ENCODE data around the gene CAMK2A. TPM values are rescaled to one million over a fixed set of nuclear protein-coding genes. Genes with fewer than 3 reads are reported as not detected.

The CAMK2A gene
- total RNA-seq, 4 donors from 2014 or later, result not detected

DNA sequence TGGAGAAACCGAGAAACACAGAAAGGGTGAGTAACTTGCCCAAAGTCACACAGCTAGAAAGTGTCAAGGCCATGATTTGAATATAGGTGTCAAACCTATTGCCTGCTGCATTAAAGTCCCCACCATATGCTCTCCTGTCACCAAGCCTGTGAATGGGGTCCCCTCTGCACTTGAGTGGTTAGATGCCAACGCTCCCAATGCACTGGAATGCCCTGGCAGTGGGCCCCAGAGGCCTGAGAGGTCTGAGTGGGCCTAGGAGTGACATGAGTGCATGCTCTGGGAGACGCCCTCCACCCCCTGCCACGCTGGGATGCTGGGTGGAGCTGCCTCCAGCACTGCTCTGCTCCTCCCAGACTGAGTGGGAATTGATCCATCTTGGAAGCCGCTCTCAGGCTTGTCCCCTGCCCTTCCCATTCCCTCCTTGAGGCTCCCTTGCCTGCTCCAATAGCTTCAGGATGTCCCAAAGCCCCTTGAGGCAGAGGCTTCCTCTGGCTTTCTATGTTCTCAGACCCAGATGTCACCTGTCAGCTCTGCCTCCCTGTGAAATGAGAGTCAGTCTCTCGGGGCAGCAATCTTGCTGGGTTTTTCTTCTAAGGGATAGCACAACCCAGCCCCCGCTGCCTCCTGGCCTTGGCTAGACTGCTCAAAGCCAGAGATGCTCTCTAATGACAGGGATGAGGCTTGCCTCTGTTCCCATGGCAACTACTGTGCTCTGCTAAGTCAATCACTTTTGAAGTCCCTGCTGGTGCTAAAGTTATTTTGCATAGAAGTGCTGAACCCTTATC is 19.7 kb upstream of the CAMK2A start:
- no peak for DNase-seq
- Histone ChIP-seq H3K27me3 (no peaks in the 10 kb centered on the region), H3K9me3 (no peaks in the 10 kb centered on the region), H3K27ac (no peak overlapping the region), H3K4me1 (no peaks in the 10 kb centered on the region), H3K4me3 (replicated peaks in 1 of 3) (no peak overlapping the region), H3K36me3 (no peaks in the 10 kb centered on the region)
- no peak for TF ChIP-seq POLR2A (IDR thresholded peaks at IDR 0.05)
- TF ChIP-seq, protein P1, sequence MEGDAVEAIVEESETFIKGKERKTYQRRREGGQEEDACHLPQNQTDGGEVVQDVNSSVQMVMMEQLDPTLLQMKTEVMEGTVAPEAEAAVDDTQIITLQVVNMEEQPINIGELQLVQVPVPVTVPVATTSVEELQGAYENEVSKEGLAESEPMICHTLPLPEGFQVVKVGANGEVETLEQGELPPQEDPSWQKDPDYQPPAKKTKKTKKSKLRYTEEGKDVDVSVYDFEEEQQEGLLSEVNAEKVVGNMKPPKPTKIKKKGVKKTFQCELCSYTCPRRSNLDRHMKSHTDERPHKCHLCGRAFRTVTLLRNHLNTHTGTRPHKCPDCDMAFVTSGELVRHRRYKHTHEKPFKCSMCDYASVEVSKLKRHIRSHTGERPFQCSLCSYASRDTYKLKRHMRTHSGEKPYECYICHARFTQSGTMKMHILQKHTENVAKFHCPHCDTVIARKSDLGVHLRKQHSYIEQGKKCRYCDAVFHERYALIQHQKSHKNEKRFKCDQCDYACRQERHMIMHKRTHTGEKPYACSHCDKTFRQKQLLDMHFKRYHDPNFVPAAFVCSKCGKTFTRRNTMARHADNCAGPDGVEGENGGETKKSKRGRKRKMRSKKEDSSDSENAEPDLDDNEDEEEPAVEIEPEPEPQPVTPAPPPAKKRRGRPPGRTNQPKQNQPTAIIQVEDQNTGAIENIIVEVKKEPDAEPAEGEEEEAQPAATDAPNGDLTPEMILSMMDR (IDR thresholded peaks at IDR 0.05), result no peak
- intact Hi-C loops (cut with DNase I), result no loop called here
- 53 to 57% methylated on average over 6 to 7 of the region's 7 CpGs for WGBS, 2 donors

DNA sequence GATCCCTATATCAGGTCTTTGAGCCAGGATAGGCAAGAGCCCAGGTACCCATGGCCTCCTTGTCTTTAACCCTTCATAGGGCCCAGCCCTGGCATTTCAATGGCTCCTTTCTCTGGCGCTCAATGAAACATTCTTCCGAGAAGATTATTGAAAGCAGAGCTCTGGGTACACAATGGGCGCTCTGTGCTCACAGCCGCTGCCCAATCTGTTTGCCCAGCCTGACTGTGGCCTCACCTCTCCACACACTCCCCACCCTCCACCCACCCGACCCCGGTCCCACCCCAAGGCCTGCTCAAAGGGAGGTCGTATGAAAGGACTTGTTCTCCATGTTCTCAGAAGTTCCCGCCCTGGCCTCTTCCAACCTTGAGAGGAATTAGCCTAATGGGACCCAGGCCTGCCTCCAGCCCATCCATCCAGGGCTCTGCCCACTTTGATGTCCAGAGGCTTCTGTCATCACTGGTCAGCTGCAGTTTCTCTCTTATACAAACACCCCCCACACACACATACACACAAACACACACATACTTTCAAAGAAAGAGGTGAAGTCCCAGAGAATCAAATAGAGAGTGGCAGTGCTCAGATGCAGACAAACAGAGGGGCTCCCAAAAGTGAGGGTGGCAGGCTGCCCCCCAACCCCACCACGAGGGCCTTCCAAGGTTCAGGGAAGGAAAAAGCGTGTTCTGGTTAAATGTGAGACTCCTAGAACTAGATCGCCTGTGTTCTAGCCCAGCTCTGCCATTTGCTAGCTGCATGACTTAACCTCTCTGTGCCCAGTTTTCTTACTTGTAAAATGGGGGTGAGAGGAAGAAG is 18.2 kb upstream of the CAMK2A start:
- H3K36me3 ChIP-seq, result no peaks in the 10 kb centered on the region
- no peak overlapping the region for H3K4me3 ChIP-seq (replicated peaks in 1 of 3)
- H3K27ac ChIP-seq, result no peak overlapping the region
- no peaks in the 10 kb centered on the region for H3K27me3 ChIP-seq
- no peak for TF ChIP-seq POLR2A (IDR thresholded peaks at IDR 0.05)
- TF ChIP-seq, protein P1 (IDR thresholded peaks at IDR 0.05), result no peak
- no peaks in the 10 kb centered on the region for H3K9me3 ChIP-seq
- WGBS, 2 donors, result 82 to 88% methylated on average over 11 of the region's 11 CpGs
- no peak for DNase-seq
- intact Hi-C loops (cut with DNase I), result no loop called here
- peaks cover 0 to under 1% of the 10 kb centered on the region in 2 donors for H3K4me1 ChIP-seq

- Histone ChIP-seq H3K27me3 (no peaks in the 10 kb centered on the region), H3K36me3 (no peaks in the 10 kb centered on the region), H3K27ac (no peak overlapping the region), H3K4me1 (peaks cover 0 to 10% of the 10 kb centered on the region in 2 donors), H3K4me3 (replicated peaks in 1 of 3) (no peak overlapping the region), H3K9me3 (no peaks in the 10 kb centered on the region)
- no peak for DNase-seq
- TF ChIP-seq, protein P1 (IDR thresholded peaks at IDR 0.05), result no peak
- TF ChIP-seq POLR2A (IDR thresholded peaks at IDR 0.05), result no peak
- 91 to 95% methylated on average over 4 of the region's 4 CpGs for WGBS, 2 donors
- intact Hi-C loops (cut with DNase I), result no loop called here
Observed at GRCh38 chr5:150306775-150307174, 17.2 kb upstream of the CAMK2A start.

- TF ChIP-seq, protein P1 (IDR thresholded peaks at IDR 0.05), result no peak
- no peak for TF ChIP-seq POLR2A (IDR thresholded peaks at IDR 0.05)
- WGBS, 2 donors, result 56 to 74% methylated on average over 1 of the region's 1 CpG
- Histone ChIP-seq H3K4me1 (peaks cover 0 to 10% of the 10 kb centered on the region in 2 donors), H3K4me3 (replicated peaks in 1 of 3) (no peak overlapping the region), H3K36me3 (no peaks in the 10 kb centered on the region), H3K27ac (no peak overlapping the region), H3K9me3 (no peaks in the 10 kb centered on the region), H3K27me3 (no peaks in the 10 kb centered on the region)
- no peak for DNase-seq
- intact Hi-C loops (cut with DNase I), result no loop called here
Observed at GRCh38 chr5:150305557-150305956, 16.0 kb upstream of the CAMK2A start.

GRCh38 chr5:150305095-150305494 is 15.5 kb upstream of the CAMK2A start:
- Histone ChIP-seq H3K9me3 (no peaks in the 10 kb centered on the region), H3K4me3 (replicated peaks in 1 of 3) (no peak overlapping the region), H3K4me1 (peaks cover 0 to 10% of the 10 kb centered on the region in 2 donors), H3K27ac (no peak overlapping the region), H3K36me3 (no peaks in the 10 kb centered on the region), H3K27me3 (no peaks in the 10 kb centered on the region)
- 87 to 92% methylated on average over 2 of the region's 2 CpGs for WGBS, 2 donors
- DNase-seq, result no peak
- TF ChIP-seq POLR2A (IDR thresholded peaks at IDR 0.05), result no peak
- TF ChIP-seq, protein P1 (IDR thresholded peaks at IDR 0.05), result no peak
- intact Hi-C loops (cut with DNase I), result no loop called here
